Fibroblast of lung (primary cell): ENCODE results near the gene ADAMTS5. TPM values are rescaled to one million over a fixed set of nuclear protein-coding genes. Genes with fewer than 3 reads are reported as not detected.

ENCODE experiments used
- DNase-seq, 2 donors: peaks; one replicate each; pipeline versions ENCODE4 v3.0.0 to v3.0.0-alpha.2; 2010; ENCODE audit warnings: low read depth in 2 of 2
- H2AFZ ChIP-seq: 2 replicates; pipeline ENCODE4 v1.5.1; 2012; ENCODE audit warnings: low read length, control low read depth, inconsistent platforms
- H3K27ac ChIP-seq: 2 replicates; pipeline ENCODE4 v1.5.1; 2011; ENCODE audit warnings: low read length, control low read depth; ENCODE audit not compliant: insufficient read depth
- H3K27me3 ChIP-seq: 2 replicates; pipeline ENCODE4 v1.5.1; 2011; ENCODE audit warnings: mild to moderate bottlenecking, low read length; ENCODE audit not compliant: control insufficient read depth, insufficient read depth
- H3K36me3 ChIP-seq: 2 replicates; pipeline ENCODE4 v1.5.1; 2011; ENCODE audit warnings: low read length; ENCODE audit not compliant: control insufficient read depth, insufficient read depth
- H3K4me1 ChIP-seq: 2 replicates; pipeline ENCODE4 v1.5.1; 2011; ENCODE audit warnings: low read length; ENCODE audit not compliant: control insufficient read depth, insufficient read depth; ENCODE audit errors: extremely low read depth
- H3K4me2 ChIP-seq: 2 replicates; pipeline ENCODE4 v1.5.1; 2011; ENCODE audit warnings: low read length, control low read depth; ENCODE audit not compliant: insufficient read depth; ENCODE audit errors: extremely low read depth
- H3K4me3 ChIP-seq, 4 experiments: fragments of 200-600 bp in 1 of 4; sonication (generic) in 1 of 4; replicated peaks in 1 of 4; 2 replicates each; pipeline ENCODE4 v1.5.1; 2011 to 2016; ENCODE audit warnings: low read length in 4 of 4, low read depth in 3 of 4, mild to moderate bottlenecking in 3 of 4, control low read depth in 2 of 4, inconsistent platforms in 1 of 4, mixed read lengths in 1 of 4; ENCODE audit not compliant: insufficient read depth in 1 of 4; ENCODE audit errors: control extremely low read depth in 1 of 4
- H3K79me2 ChIP-seq: 2 replicates; pipeline ENCODE4 v1.5.1; 2012; ENCODE audit warnings: mild to moderate bottlenecking, low read length, inconsistent platforms; ENCODE audit not compliant: control insufficient read depth, insufficient read depth
- H3K9ac ChIP-seq: 2 replicates; pipeline ENCODE4 v1.5.1; 2011; ENCODE audit warnings: mild to moderate bottlenecking, low read length, control low read depth; ENCODE audit not compliant: insufficient read depth
- H3K9me3 ChIP-seq: 2 replicates; pipeline ENCODE4 v1.5.1; 2012; ENCODE audit warnings: low read depth, low read length; ENCODE audit not compliant: control insufficient read depth, insufficient read depth
- H4K20me1 ChIP-seq: 2 replicates; pipeline ENCODE4 v1.5.1; 2011; ENCODE audit warnings: low read length; ENCODE audit not compliant: control insufficient read depth, insufficient read depth; ENCODE audit errors: extremely low read depth
- CTCF ChIP-seq, 2 donors: IDR thresholded peaks in 1 of 2; conservative IDR thresholded peaks in 1 of 2; 1 replicate in 1 of 2; 2 replicates in 1 of 2; pipeline ENCODE4 v1.5.1; 2011 to 2012; ENCODE audit warnings: low read length in 2 of 2, control low read depth in 1 of 2, inconsistent platforms in 1 of 2, low read depth in 1 of 2, mild to moderate bottlenecking in 1 of 2
- EZH2 ChIP-seq: IDR thresholded peaks from 2 replicates; pipeline ENCODE4 v1.5.1; 2012; ENCODE audit warnings: low read length, control low read depth, mild to moderate bottlenecking; ENCODE audit errors: missing control alignments
- polyA plus RNA-seq, 2 donors: library from polyadenylated mRNA; depleted of rRNA in 1 of 2; stranded (reverse) in 1 of 2; unstranded in 1 of 2; fragments of >200 nt; gene quantifications; 2 replicates each; pipeline ENCODE4 v1.2.1, GENCODE V29; 2011 to 2012; ENCODE audit warnings: missing spikeins in 1 of 2
- total RNA-seq: library from RNA; depleted of rRNA; stranded (reverse); fragments of >200 nt; gene quantifications from 2 replicates; pipeline ENCODE4 v1.2.1, GENCODE V29; 2014

ADAMTS5 gene
- total and polyA plus RNA-seq, 2 donors (not counting 1 experiment from before 2014, with no cell fraction given) = 4.3 to 12.2 TPM

GRCh38 chr21:26952374-26953066 lies 14.4 kb downstream of the ADAMTS5 start:
- no peak for DNase-seq
- Histone ChIP-seq H3K4me2 (no peak overlapping the region), H3K4me3 (no peak overlapping the region), H3K9ac (no peak overlapping the region), H2AFZ (no peak overlapping the region), H3K79me2 (no peaks in the 10 kb centered on the region), H3K36me3 (peaks cover 3% of the 10 kb centered on the region), H3K4me1 (no peaks in the 10 kb centered on the region), H3K27ac (no peak overlapping the region), H3K27me3 (no peaks in the 10 kb centered on the region), H4K20me1 (no peaks in the 10 kb centered on the region), H3K9me3 (no peaks in the 10 kb centered on the region)
- TF ChIP-seq EZH2 = no peak
- no peak for TF ChIP-seq CTCF (conservative IDR thresholded peaks at IDR 0.05 in 1 of 2, IDR thresholded peaks at IDR 0.05 in 1 of 2; ENCODE audit: low read depth in 1 of 2, low read length in 2 of 2)

- DNase-seq = no peak
- TF ChIP-seq EZH2 (no peak), CTCF (conservative IDR thresholded peaks at IDR 0.05 in 1 of 2, IDR thresholded peaks at IDR 0.05 in 1 of 2; ENCODE audit: low read depth in 1 of 2, low read length in 2 of 2) (no peak)
- no peak overlapping the region for H3K4me3 ChIP-seq
- H3K27me3 ChIP-seq = no peaks in the 10 kb centered on the region
- H4K20me1 ChIP-seq = no peaks in the 10 kb centered on the region
- H3K27ac ChIP-seq = no peak overlapping the region
- H3K4me1 ChIP-seq = peaks cover 6% of the 10 kb centered on the region
- no peak overlapping the region for H2AFZ ChIP-seq
- no peaks in the 10 kb centered on the region for H3K79me2 ChIP-seq
- peaks cover 3% of the 10 kb centered on the region for H3K36me3 ChIP-seq
- no peaks in the 10 kb centered on the region for H3K9me3 ChIP-seq
- H3K9ac ChIP-seq = no peak overlapping the region
- no peak overlapping the region for H3K4me2 ChIP-seq
Observed at GRCh38 chr21:26949830-26950229, 17.1 kb downstream of the ADAMTS5 start.

GRCh38 chr21:26948194-26948593 lies 18.7 kb downstream of the ADAMTS5 start:
- Histone ChIP-seq H3K4me2 (no peak overlapping the region), H3K4me3 (no peak overlapping the region), H3K27me3 (no peaks in the 10 kb centered on the region), H3K36me3 (peaks cover 3% of the 10 kb centered on the region), H2AFZ (no peak overlapping the region), H3K9me3 (no peaks in the 10 kb centered on the region), H4K20me1 (no peaks in the 10 kb centered on the region), H3K79me2 (no peaks in the 10 kb centered on the region), H3K9ac (no peak overlapping the region), H3K27ac (no peak overlapping the region), H3K4me1 (peaks cover 6% of the 10 kb centered on the region)
- DNase-seq = no peak
- TF ChIP-seq CTCF (conservative IDR thresholded peaks at IDR 0.05 in 1 of 2, IDR thresholded peaks at IDR 0.05 in 1 of 2; ENCODE audit: low read depth in 1 of 2, low read length in 2 of 2) (no peak), EZH2 (no peak)
